NB4 (cell line): ENCODE data around the gene BST1.

ENCODE experiments used
- MAX ChIP-seq: IDR thresholded peaks from 2 replicates; pipeline ENCODE4 v1.6.1; 2011; ENCODE audit warnings: low read depth, low read length
- POLR2A ChIP-seq: IDR thresholded peaks from 2 replicates; pipeline ENCODE4 v1.6.1; 2011; ENCODE audit warnings: mild to moderate bottlenecking; ENCODE audit not compliant: insufficient read length; ENCODE audit errors: extremely low read depth
- TF ChIP-seq, protein P1 (sequence below): IDR thresholded peaks from one replicate; pipeline ENCODE4 v1.5.1; 2012; ENCODE audit warnings: low read depth, low read length

DNA sequence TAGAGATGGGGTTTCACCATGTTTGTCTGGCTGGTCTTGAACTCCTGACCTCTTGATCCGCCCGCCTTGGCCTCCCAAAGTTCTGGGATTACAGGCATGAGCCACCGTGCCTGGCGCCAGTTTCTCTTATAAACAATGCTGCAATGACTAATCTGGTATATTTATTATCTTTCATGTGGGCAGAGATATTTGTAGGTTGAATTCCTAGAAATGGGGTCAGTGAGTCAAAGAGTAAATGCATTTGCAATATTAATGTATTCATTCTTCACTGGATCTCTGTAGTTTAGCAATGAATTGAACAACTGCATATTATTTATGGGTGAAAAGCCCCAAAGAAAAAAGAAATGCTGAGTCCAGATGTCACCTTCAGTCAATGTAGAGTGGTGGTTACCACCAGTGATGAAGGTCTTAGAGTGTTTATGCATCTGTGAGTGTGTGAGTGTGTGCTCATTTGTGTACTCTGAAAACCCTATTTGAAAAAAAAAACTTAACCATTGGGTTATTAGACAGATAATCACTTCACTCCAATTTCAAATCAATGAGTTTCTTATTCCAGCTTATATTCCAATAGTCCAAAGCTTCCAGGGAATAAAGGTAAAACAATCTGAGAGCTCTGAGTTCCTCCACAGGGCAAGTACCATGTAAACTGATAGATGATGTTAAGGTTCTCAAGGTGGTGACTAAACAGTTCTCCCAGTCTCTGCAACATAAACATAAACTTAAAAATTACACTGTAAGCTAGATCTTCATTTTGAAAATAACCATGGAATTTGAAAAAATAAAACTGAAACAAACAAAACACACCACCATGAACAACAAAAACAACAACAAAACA lies 52.7 kb downstream of the BST1 start:
- TF ChIP-seq, protein P1, sequence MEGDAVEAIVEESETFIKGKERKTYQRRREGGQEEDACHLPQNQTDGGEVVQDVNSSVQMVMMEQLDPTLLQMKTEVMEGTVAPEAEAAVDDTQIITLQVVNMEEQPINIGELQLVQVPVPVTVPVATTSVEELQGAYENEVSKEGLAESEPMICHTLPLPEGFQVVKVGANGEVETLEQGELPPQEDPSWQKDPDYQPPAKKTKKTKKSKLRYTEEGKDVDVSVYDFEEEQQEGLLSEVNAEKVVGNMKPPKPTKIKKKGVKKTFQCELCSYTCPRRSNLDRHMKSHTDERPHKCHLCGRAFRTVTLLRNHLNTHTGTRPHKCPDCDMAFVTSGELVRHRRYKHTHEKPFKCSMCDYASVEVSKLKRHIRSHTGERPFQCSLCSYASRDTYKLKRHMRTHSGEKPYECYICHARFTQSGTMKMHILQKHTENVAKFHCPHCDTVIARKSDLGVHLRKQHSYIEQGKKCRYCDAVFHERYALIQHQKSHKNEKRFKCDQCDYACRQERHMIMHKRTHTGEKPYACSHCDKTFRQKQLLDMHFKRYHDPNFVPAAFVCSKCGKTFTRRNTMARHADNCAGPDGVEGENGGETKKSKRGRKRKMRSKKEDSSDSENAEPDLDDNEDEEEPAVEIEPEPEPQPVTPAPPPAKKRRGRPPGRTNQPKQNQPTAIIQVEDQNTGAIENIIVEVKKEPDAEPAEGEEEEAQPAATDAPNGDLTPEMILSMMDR, result no peak
- no peak for TF ChIP-seq POLR2A
- no peak for TF ChIP-seq MAX
